Common myeloid progenitor, CD34-positive (primary cell): ENCODE data around the gene C14orf119.
A peak's percentile ranks its signal among the peaks of the same experiment; 100 is the strongest.

Source experiments
- CTCF ChIA-PET: fragments of 350-600 bp; sonication (Branson Sonifier 250); formaldehyde crosslinking; loops from one replicate; lab custom pipeline; 2021; ENCODE audit warnings: antibody characterized with exemption; lab: Charles Lee
- POLR2A ChIA-PET: fragments of 350-600 bp; sonication (Branson Sonifier 250); formaldehyde crosslinking; loops from one replicate; lab custom pipeline; 2021; ENCODE audit warnings: antibody characterized with exemption; lab: Charles Lee
- DNase-seq, 3 donors: peaks; one replicate each; pipeline versions ENCODE4 v3.0.0 to v3.0.0-alpha.2; 2013
- H3K27ac ChIP-seq, 2 experiments: 1 replicate in 1 of 2; 2 replicates in 1 of 2; pipeline ENCODE4 v1.7.0; 2013; ENCODE audit warnings: inconsistent platforms in 2 of 2, low read length in 2 of 2, mild to moderate bottlenecking in 2 of 2, low read depth in 1 of 2, moderate library complexity in 1 of 2; ENCODE audit not compliant: severe bottlenecking in 2 of 2, insufficient read depth in 1 of 2, poor library complexity in 1 of 2
- H3K27me3 ChIP-seq, 5 experiments: replicated peaks in 2 of 5; 1 replicate in 3 of 5; 2 replicates in 2 of 5; pipeline versions ENCODE4 v1.6.1 to v1.7.0; 2013; ENCODE audit warnings: low read length in 4 of 5, mild to moderate bottlenecking in 2 of 5, moderate library complexity in 2 of 5, inconsistent platforms in 1 of 5; ENCODE audit not compliant: insufficient read depth in 5 of 5, control insufficient read depth in 4 of 5
- H3K36me3 ChIP-seq, 4 experiments: 1 replicate in 2 of 4; 2 replicates in 2 of 4; pipeline versions ENCODE4 v1.6.1 to v1.7.0; 2013; ENCODE audit warnings: low read length in 3 of 4, control low read depth in 1 of 4, mild to moderate bottlenecking in 1 of 4; ENCODE audit not compliant: control insufficient read depth in 4 of 4, insufficient read depth in 4 of 4
- H3K4me1 ChIP-seq, 4 experiments: 1 replicate in 3 of 4; 2 replicates in 1 of 4; pipeline versions ENCODE4 v1.6.1 to v1.7.1; 2013; ENCODE audit warnings: low read length in 3 of 4, mild to moderate bottlenecking in 3 of 4, control low read depth in 1 of 4, inconsistent platforms in 1 of 4, moderate library complexity in 1 of 4; ENCODE audit not compliant: control insufficient read depth in 4 of 4, insufficient read depth in 4 of 4; ENCODE audit errors: control extremely low read depth in 1 of 4
- H3K4me3 ChIP-seq, 7 experiments: 1 replicate in 4 of 7; 2 replicates in 3 of 7; pipeline versions ENCODE4 v1.5.1 to v1.7.0; 2013; ENCODE audit warnings: mild to moderate bottlenecking in 7 of 7, low read length in 6 of 7, moderate library complexity in 6 of 7, inconsistent platforms in 2 of 7, low read depth in 2 of 7, control low read depth in 1 of 7; ENCODE audit not compliant: insufficient read depth in 4 of 7, control insufficient read depth in 1 of 7; ENCODE audit errors: extremely low read depth in 1 of 7
- H3K9me3 ChIP-seq, 5 experiments: 1 replicate in 4 of 5; 2 replicates in 1 of 5; pipeline versions ENCODE4 v1.6.1 to v1.7.1; 2013; ENCODE audit warnings: low read length in 4 of 5, mild to moderate bottlenecking in 2 of 5, inconsistent platforms in 1 of 5, low read depth in 1 of 5, moderate library complexity in 1 of 5; ENCODE audit not compliant: control insufficient read depth in 4 of 5, insufficient read depth in 2 of 5; ENCODE audit errors: control extremely low read depth in 1 of 5
- WGBS: methylation state at CpG from one replicate; pipeline ENCODE4 v1.1.5; 2013; ENCODE audit not compliant: insufficient coverage; 5-methylcytosine and 5-hydroxymethylcytosine counted together

The C14orf119 gene

GRCh38 chr14:23086565-23086964, 8.7 kb upstream of the C14orf119 start:
- no peak for DNase-seq
- no peak overlapping the region for H3K27ac ChIP-seq
- 75% methylated on average over 1 of the region's 1 CpG for WGBS
- no peaks in the 10 kb centered on the region for H3K9me3 ChIP-seq
- no peaks in the 10 kb centered on the region for H3K27me3 ChIP-seq
- H3K4me1 ChIP-seq: peaks cover 0 to under 1% (median 0%) of the 10 kb centered on the region in 4 experiments
- H3K4me3 ChIP-seq: no peak overlapping the region
- H3K36me3 ChIP-seq: peaks cover 35 to 88% (median 60%) of the 10 kb centered on the region in 4 experiments
- ChIA-PET CTCF (interaction anchor here (1.3 to 17.5 kb wide), 4 partner anchors 8 to 25 kb away, joined by 3 to 200 read pairs (median 82); partner anchors contain the start of genes ACIN1 and C14orf119), POLR2A (no interaction called here)

DNA sequence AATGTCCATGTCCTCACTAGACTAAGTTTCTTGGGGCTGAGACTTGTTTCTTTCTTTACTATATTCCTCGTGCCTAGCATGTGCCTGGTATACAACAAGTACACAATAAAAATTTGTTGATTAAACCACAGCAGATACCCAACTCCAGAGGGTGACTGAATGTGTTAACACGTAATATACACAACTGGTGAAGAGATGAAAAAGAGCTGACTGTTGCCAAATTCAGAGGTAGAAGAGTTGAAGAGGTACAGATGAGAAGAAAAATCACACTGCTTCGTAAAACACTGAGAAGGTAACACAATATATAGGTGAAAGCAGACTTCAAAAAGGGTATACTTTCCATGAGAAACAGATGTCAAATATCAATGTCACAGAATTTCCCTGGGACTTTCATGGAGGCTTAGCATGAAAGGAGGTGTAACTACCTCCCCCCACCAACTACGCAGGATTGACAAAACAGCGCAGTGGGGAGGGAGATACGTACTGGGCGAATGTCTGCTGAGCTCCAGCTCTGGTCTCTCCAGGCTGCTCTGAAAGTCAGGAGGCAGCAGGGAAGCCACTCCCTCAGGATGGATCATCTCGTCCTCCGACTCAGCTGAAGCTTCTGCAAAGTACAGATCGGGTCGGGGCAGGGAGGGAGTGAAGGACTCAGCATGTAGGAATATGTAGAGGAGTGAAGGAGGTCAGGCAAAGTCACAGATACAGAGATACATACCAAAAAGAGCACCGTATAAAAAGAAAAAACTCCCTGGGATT, 5.6 kb upstream of the C14orf119 start:
- H3K27ac ChIP-seq: no peak overlapping the region
- peaks cover 9 to 19% (median 11%) of the 10 kb centered on the region in 4 experiments for H3K4me1 ChIP-seq
- H3K27me3 ChIP-seq: no peaks in the 10 kb centered on the region
- POLR2A ChIA-PET: interaction anchor here (0.7 to 1.4 kb wide), 3 partner anchors 19 to 87 kb away, joined by 3 to 11 read pairs (median 3); no protein-coding TSS in a partner anchor
- no peaks in the 10 kb centered on the region for H3K9me3 ChIP-seq
- 100% methylated on average over 6 of the region's 12 CpGs for WGBS
- H3K36me3 ChIP-seq: peaks cover 30 to 83% (median 56%) of the 10 kb centered on the region in 4 experiments
- no peak overlapping the region for H3K4me3 ChIP-seq
- CTCF ChIA-PET: interaction anchor here (0.8 to 14.0 kb wide), 8 partner anchors 10 to 162 kb away, joined by 3 to 153 read pairs (median 8); partner anchors contain the start of gene CDH24
- DNase-seq: no peak

DNA sequence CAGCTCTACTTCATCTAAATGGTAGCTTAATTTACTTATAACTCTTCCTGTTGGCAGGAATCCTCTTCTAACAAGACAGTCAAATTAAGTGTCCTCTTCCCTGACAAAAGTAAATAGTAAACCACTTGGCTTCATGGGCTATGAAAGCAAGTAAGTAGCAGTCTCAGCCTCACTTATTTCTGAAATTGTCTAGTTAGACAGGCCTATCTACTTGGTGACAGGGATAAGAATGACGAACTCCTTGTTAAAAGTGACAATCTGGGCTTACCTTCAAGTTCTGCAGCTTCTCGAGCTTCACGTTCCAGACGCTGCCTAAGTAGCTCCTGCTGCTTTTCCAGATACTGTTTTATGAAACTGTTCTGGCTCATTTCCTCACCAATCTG, 5.1 kb upstream of the C14orf119 start:
- no peaks in the 10 kb centered on the region for H3K9me3 ChIP-seq
- WGBS: 98% methylated on average over 4 of the region's 4 CpGs
- H3K27me3 ChIP-seq: no peaks in the 10 kb centered on the region
- peaks cover 30 to 78% (median 52%) of the 10 kb centered on the region in 4 experiments for H3K36me3 ChIP-seq
- DNase-seq: no peak
- no peak overlapping the region for H3K4me3 ChIP-seq
- ChIA-PET POLR2A (interaction anchor here (0.8 kb wide), 1 partner anchor 18 kb away, joined by 11 read pairs; no protein-coding TSS in a partner anchor), CTCF (interaction anchor here (0.8 to 14.0 kb wide), 6 partner anchors 9 to 162 kb away, joined by 3 to 153 read pairs (median 8); partner anchors contain the start of gene CDH24)
- H3K27ac ChIP-seq: no peak overlapping the region
- peaks cover 9 to 19% (median 11%) of the 10 kb centered on the region in 4 experiments for H3K4me1 ChIP-seq

GRCh38 chr14:23091294-23092225, 3.7 kb upstream of the C14orf119 start:
- CTCF ChIA-PET: interaction anchor here (0.7 to 14.0 kb wide), 11 partner anchors 9 to 34 kb away, joined by 3 to 153 read pairs (median 3); no protein-coding TSS in a partner anchor
- H3K36me3 ChIP-seq: peaks cover 21 to 65% (median 41%) of the 10 kb centered on the region in 4 experiments

DNA sequence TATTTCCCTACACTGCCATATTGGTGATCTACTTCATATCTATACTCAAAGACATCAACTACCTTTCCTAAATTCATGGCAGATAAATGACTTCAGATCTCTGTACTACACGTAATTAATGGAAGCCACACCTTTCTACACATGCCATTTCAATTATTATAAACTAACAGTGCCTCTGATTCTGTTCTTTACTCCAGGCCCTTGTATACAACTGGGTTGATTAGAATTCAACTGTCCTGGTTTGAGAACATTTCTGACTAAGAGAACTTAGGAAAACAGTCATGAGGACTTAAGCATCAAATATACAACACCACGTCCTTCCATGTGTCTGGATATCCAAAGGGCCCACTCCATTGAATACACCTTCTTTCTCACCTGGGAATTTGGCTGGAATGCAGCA, 2.2 kb upstream of the C14orf119 start:
- H3K4me1 ChIP-seq: peaks cover 15 to 33% (median 20%) of the 10 kb centered on the region in 4 experiments
- H3K27ac ChIP-seq: peak overlapping the region in 1 of 2 experiments; percentile 99
- POLR2A ChIA-PET: no interaction called here
- H3K4me3 ChIP-seq: peak overlapping the region in 3 of 7 experiments; percentile 85 to 100 (median 89)
- 100% methylated on average over 1 of the region's 2 CpGs for WGBS
- no peak for DNase-seq
- H3K27me3 ChIP-seq: no peaks in the 10 kb centered on the region
- CTCF ChIA-PET: interaction anchor here (0.9 to 14.0 kb wide), 5 partner anchors 9 to 35 kb away, joined by 3 to 153 read pairs (median 7); no protein-coding TSS in a partner anchor
- H3K9me3 ChIP-seq: no peaks in the 10 kb centered on the region
- H3K36me3 ChIP-seq: peaks cover 16 to 58% (median 35%) of the 10 kb centered on the region in 4 experiments

More at GRCh38 chr14:23091294-23092225, 3.7 kb upstream of the C14orf119 start:
- no peaks in the 10 kb centered on the region for H3K27me3 ChIP-seq
- DNase-seq: no peak
- POLR2A ChIA-PET: no interaction called here
- 80% methylated on average over 5 of the region's 12 CpGs for WGBS
- no peak overlapping the region for H3K27ac ChIP-seq
- H3K4me1 ChIP-seq: peaks cover 12 to 26% (median 15%) of the 10 kb centered on the region in 4 experiments
- no peaks in the 10 kb centered on the region for H3K9me3 ChIP-seq
- H3K4me3 ChIP-seq: no peak overlapping the region

DNA sequence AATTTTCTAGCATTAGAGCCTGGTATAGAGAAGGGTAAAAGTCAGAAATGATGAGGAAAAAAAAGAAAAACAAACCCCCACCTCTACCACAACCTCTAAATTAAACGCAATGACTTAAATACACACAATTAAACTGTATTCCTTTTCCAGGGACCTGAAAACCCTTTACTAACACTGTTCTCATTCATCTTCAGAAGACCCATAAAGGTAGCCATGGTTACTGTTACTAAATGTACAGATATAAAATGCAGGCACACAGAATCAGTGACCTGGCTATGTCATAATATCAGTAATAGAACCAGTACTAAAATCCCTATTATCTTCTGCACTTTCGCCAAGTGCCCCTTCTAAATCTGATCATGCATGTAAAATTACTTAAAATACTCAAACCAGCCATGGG, 1.8 kb upstream of the C14orf119 start:
- DNase-seq: no peak
- no peaks in the 10 kb centered on the region for H3K27me3 ChIP-seq
- H3K9me3 ChIP-seq: no peaks in the 10 kb centered on the region
- CTCF ChIA-PET: interaction anchor here (1.8 to 3.5 kb wide), 5 partner anchors 16 to 32 kb away, joined by 6 to 34 read pairs (median 24); no protein-coding TSS in a partner anchor
- peaks cover 16 to 58% (median 35%) of the 10 kb centered on the region in 4 experiments for H3K36me3 ChIP-seq
- peak overlapping the region in 1 of 2 experiments; percentile 99 for H3K27ac ChIP-seq
- H3K4me1 ChIP-seq: peaks cover 15 to 33% (median 20%) of the 10 kb centered on the region in 4 experiments
- peak overlapping the region in 6 of 7 experiments; percentile 85 to 100 (median 96) for H3K4me3 ChIP-seq
- 91% methylated on average over 1 of the region's 2 CpGs for WGBS
- POLR2A ChIA-PET: interaction anchor here (1.5 kb wide), 1 partner anchor 11 kb away, joined by 3 read pairs; no protein-coding TSS in a partner anchor
